ENCODE results near the gene DUOX2.
"Not testable (repeated sequence)": the region's sequence is repeated elsewhere in the genome, so short reads cannot be mapped to it uniquely, and the experiment has no call there.

DNA sequence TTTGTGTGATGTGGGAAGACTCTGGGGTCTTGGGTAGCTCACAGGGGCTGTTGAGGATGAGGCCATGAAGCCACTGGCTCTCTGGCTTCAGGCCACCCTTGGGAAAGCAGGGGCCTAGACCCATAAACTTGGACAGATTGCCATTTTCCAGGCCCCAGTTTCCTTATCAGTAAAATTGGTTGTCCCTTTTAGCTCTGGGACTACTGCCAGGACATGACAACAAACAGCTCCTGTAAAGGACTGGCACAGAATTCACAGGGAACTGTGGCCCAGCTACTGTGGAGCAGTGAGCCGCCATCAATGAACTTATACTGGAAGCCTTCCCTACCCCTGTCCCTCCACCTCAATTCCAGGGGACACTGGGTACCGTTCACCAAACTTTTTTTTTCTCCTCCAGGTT is 36.6 kb downstream of the DUOX2 start:
- TF ChIP-seq POLR2A (IDR thresholded peaks at IDR 0.05; ENCODE audit: low read length); GATA1 (IDR thresholded peaks at IDR 0.05; ENCODE audit: low read depth, low read length): not testable (repeated sequence)
